GM18526 (cell line): ENCODE results near the gene AGAP3.

Source experiments
- POLR2A ChIP-seq: IDR thresholded peaks from 3 replicates; pipeline ENCODE4 v1.6.1; 2011; ENCODE audit not compliant: insufficient read length; ENCODE audit errors: extremely low read depth

Gene AGAP3

DNA sequence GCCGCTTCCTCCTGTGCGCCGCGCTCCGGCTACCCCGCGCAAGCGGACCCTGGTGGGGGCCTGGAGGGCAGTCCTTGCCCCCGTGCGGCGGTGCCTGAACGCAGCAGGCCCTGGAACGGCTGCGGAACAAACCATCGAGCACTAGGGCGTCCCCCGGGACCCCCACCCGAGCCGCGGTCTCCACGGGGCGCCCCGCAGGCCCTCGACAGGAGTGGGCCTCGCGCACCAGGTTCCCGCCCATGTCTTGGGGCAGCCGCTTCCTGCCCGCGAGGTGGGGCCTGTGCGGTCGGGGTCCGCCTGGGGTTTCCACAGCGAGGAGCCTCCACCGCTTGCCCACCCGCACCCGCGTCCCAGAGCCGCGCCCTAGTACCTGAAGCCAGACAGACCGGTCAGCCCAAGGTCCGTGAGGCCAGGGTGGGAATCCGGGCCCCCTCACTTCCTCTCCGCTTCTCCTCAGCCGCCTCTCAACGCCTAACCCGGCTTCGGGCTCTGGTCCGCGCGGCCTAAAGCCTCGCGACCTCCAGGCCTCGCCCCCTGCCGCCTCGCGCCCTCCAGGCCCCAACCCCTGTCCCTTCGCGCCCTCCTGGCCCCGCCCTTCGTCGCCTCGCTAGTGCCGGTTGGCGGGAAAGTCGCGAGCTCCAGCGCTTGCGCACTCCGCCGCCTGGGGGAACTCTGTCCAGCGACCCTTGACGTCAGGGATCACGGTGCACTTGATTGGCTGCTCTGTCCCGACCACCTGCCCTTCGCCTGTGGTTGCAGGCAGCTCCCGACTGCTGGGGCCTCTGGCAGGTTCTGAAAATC, 88.2 kb downstream of the AGAP3 start:
- no peak for TF ChIP-seq POLR2A

DNA sequence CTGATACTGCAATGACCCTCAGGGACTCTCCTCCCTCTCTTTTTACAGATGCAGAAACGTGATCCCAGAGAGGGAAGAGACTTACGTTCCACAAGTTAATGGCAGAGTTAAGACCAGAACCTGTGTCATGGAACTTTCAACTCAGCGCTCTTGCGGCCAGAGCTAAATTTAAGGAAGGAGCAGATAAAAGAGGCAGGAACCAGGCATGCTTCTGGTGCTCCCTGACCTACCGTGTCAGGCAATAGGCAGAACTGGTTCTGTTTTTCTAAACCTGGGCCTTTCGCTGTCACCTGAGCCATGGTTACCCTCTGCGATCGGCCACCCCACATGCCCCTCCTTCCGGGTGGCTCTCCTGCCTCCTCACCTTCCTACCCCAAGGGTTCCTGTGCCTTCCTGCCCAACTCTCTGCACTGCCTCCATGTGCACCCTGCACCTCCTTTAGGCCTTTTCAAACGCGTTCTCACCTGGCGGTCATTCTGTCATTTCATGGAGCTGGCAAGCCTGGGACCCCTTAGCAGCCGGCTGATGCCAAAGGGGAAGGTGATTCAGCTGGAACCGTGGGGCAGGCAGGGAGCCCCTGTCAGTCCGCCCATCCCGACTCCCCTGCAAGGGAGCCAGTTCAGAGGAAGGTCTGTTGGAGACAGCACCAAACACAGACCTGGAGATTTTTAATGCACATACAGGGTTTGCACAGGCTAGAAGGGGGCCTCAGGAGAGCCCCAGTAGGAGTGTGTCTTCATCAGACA, 88.9 kb downstream of the AGAP3 start:
- TF ChIP-seq POLR2A = no peak

DNA sequence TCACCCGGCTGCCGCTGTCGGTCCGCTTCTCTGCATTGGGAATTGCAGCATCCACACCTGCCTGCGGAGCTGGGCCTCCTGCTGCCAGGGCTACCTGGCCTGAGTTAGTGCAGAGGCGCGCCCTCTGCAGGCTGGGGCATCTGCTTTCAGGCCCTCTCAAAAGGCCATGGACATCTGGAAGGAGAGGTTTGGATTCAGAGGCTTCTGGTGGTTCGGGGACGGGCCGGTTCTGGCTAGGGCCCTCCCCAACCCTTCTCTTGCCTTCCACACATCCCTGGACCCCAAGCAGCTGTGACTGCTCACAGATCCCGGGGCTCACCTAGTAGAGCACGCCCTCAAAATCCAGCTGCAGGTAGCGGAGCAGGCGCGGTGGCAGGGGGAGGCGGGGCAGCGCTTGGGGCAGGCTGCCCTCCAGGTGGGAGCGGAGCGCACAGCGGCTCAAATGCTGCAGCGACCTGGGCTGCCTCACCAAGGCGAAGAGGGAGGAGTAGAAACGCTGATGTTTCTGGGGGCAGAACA, 89.6 kb downstream of the AGAP3 start:
- TF ChIP-seq POLR2A = no peak

DNA sequence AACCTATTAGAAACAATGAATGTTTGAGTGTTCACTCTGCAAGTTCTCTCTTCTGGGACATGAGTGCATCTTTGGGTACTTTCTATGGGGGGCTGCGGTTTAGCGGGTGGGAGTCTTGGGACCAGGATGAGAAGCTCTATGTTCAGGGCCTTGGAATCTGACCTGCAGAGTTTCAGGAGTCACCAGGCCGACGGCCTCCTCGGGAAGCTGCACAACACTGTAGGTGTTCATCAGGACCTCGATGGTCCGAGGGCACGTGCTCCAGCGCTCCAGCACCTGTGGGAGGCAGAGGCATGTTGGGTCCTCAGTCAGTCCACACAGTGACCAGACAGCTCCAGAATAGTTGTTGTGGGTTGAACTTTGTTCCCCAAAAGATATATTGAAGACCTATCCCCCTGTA, 90.1 kb downstream of the AGAP3 start:
- no peak for TF ChIP-seq POLR2A

DNA sequence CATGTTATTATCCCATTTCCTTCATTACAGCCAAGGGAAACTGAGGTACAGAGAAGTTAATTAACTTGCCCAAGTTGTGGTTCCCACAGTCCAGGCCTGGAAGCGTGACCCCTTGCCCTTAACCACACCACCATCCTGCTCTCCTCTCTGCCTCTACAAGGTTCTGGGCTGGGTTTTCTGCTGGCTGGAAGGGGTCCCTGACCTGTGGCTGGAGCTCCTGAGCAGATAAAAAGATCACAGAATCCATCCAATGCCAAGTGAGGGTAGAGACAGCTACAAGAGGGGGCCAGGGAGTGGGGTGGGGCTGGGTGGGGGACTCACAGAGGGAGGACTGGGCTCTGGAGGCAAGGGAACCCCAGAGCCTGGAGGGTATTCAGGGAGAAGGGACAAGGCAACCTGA, 91.0 kb downstream of the AGAP3 start:
- TF ChIP-seq POLR2A = no peak

DNA sequence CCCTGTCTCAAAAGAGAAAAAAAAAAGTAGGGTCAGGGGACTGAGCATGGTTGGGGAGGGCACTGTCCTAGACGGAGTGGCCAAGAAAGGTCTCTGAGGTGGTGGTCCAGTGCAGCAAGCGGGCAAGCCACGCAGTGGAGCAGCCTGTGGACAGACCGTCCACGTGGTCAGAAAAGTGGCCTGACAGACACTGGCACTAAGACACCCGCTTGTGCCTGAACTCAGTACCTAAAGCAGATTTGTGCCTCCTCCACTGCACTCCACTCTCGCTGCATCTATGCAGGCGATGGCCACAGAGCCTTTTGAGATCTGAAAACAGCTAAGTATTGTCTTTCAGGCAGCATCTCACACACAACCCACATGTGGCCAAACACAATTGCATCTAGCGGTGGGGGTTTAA, 92.0 kb downstream of the AGAP3 start:
- TF ChIP-seq POLR2A = no peak

DNA sequence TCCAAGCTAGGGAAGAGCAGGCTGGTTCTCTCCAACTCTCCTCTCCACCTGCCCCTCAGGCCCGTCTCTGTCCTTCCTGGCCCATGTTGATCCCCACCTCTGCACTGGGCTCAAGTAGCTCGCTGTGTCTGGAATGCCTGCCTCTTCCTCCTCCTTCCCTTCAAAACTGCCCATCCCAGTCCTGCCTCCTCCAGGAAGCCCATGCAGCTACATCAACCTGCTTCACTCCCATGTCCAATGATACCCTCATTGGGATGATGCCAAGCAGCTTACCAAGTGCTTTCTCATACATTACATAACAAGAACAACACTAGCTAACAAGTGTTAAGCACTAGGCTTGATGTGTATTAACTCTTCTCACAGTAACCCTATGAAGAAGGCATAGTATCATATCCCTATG, 92.6 kb downstream of the AGAP3 start:
- no peak for TF ChIP-seq POLR2A

DNA sequence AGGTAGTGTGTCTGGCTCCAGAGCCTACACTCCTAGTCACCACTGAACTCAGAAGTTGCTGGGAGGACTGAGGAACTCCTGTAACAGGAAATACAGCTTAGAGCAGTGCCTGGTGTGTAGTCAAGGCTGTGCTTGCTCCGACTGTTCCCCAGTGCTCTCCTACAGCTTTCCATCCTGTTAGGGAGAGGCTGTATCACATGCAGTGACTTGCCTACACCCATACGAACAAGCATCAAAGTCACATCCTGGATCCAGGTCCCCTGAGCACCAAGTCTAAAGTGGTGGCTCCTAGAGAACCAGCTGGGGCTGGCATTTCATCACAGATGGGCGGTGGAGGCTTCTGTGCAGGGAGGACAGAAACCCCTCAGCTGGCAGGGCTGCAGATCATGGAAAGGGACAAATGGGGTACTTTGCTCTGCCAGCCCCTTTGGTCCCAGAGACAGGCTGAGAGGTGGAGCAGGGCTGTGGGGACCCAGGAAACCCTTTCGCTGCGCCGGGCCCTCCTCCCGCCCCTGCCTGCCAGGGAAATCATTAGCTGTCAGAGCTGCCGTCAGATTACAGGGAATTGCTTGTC, 93.1 kb downstream of the AGAP3 start:
- no peak for TF ChIP-seq POLR2A

DNA sequence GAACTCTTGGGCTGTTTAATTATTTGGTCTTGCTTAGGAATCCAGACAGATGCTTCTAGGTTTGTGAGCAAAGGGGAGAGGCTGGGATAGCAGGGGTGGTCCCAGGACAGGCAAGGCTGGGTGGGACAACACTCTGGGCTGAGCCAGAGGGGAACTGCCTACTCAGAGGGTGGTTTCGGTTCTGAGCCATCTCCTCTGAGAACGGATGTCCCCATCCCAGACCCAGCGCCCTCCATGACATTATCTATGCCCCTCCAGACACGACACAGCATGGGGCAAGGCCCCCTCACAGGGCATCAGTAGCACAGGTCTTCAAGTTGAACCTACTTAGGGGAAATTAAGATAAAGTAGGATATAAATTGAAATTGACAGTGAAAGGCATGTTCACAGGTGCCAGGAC, 93.7 kb downstream of the AGAP3 start:
- no peak for TF ChIP-seq POLR2A

DNA sequence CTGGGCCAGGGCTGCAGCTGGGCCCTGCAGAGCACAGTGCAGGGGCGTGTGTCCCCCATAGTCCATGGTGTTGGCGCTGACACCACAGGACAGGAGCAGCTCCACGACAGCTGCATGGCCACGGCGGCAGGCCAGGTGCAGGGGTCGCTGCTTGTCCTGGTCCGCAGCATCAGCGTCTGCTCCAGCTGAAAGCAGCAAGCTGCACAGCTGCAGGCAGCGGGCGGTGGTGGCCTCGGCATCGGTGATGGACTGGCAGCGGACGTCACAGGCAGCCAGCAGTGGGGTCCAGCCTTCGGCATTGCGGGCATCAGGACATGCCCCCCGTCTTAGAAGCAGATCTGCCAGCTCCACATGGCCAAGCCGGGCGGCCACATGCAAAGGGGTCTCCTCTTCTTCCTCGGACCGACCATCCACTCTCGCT, 94.7 kb downstream of the AGAP3 start:
- TF ChIP-seq POLR2A = no peak

DNA sequence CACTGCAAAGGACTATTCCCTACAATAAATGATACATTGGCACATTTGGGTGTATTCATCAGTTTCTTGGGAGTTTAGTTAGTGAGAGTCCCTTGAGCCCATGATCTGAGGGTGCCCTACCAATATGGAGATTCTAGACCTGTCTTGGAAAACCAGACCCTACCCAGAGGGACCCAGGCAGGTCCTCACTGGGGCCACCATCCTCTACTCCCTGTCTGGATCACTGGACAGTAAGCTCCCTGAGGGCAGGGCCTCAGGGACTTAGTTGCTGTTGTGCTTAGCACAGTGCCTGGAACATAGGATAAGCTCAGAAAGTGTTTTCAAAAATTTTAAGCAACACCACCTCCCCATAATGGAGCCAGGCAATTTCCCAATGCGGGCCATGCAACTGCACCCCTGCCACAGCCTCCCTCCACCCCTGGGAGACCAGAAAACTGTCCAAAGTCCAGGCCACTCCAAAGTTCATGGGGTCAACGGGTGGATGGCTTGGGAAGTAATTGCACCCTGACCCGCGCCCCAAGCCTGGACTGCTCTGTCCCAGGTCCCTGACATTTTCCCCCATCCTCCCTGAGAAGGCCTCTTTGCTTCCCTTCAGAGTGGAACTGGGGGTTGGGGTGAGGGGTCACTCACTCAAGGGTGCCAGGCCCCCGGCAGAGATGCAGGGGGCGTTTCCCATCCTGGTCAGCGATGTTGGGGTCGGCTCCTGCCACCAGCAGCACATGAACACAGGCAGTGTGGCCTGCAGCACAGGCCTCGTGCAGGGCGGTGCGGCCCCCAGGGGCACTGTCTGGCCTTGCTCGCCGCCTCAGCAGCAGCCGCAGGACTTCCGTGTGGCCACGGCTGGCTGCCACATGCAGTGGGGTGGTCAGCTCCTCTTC, 99.7 kb downstream of the AGAP3 start:
- no peak for TF ChIP-seq POLR2A

DNA sequence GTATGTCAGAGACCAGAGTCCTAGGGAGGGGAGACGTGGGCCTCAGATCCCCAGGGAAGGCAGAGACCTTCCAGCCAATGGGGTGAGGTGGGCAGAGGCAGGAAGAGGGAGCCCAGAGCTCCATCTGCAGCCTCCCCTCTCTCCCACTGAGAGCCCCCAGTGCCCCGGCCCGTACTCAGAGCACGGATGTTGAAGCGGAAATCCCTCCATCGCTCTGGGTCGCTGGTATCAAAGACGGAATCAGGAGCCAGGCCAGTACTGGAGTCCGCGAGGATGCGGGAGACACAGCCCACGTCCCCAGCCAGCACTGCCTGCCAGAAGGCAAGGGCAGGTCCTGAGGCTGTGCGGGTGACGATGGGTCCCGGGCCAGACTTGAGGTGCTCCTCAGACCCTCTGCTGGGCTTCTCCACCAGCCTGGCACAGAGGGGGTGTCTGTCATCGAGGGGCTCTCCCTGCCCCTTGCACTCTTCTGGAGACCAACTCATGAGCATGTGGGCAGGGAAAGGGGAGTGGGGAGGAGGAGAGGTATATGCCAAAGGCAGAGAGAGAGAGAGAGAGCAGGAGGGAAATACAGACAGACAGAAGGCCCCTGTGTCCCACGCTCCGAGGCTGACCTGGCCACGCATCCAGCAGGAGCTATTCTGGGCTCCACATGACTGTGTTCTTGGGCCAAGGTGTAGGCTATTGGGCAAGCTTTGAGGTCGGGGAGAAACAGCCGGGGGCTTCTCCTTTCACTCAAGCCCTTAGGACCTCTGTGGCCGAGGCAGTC, 100.5 kb downstream of the AGAP3 start, which contains the start of gene ASB10:
TSS of gene ASB10 (minus strand) at position 611 of the 769 bp plus-strand sequence. CDS start at position 491, 120 bp downstream.
- no peak for TF ChIP-seq POLR2A

DNA sequence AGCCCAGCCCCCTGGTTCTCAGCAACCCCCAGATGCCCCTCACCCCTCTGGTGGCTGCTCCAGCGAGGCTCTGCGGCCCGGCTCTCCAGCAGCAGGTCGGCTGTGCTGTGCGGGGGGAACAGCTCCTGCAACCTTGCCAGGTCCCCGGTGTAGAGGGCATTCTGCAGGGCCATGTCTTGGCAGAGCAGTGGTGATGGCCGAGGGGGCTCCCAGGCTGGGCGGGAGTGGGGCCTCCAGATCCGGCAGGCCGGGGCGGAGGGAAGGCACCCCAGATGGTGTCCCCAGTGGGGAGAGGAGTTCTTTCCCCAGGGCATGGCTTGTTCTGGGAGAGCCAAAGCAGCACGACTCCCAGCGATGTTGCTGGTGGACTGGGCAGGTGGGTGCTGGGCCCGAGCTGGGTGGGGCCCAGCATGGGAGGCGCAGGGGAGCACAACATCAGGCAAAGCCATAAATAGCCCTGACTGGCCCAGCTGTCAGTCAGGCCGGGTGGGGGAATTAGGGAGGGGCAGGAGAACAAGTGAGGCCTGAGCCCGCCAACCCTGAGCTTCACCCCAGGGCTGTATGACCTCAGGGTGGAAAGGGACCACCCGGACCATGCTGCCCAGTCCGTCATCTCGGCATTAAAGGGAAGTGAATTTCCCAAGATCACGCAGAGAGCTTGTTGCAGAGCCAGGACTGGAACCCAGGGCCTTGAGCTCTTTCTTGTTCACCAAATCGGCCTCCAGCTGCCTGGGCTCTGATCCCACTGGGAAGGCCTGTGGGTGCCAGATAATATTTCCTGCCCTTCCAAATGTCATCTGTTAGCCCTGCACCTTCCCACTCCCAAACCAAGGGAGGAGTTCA, 101.4 kb downstream of the AGAP3 start:
- no peak for TF ChIP-seq POLR2A
